HepG2 (cell line): Measurements from ENCODE around the gene RHBDL1.

ENCODE experiments used
- CTCF ChIP-seq: sonication (generic); formaldehyde crosslinking; IDR thresholded peaks from 2 replicates; pipeline ENCODE4 v1.5.0; 2020; ENCODE audit warnings: mild to moderate bottlenecking, missing genetic modification reagents, moderate library complexity
- IRF9 ChIP-seq: sonication (generic); formaldehyde crosslinking; IDR thresholded peaks from 2 replicates; pipeline ENCODE4 v1.8.0; 2022; ENCODE audit warnings: missing genetic modification reagents, mild to moderate bottlenecking, borderline replicate concordance
- KAT7 ChIP-seq: IDR thresholded peaks from 2 replicates; pipeline ENCODE4 v1.6.1; 2018; ENCODE audit warnings: borderline replicate concordance, missing compliant biosample characterization
- TAF1 ChIP-seq: sonication (generic); formaldehyde crosslinking; IDR thresholded peaks from 2 replicates; pipeline ENCODE4 v1.4.0; 2020; ENCODE audit warnings: missing genetic modification reagents

GRCh38 chr16:702341-702740, 26.9 kb downstream of the RHBDL1 start:
- no peak for TF ChIP-seq IRF9
- TF ChIP-seq TAF1 (CRISPR knock-in tag) = no peak
- no peak for TF ChIP-seq KAT7 (CRISPR knock-in tag)
- no peak for TF ChIP-seq CTCF (CRISPR knock-in tag)
